Middle frontal gyrus (tissue), 1 donor: ENCODE data around the gene NCAM2.

Experiments
- DNase-seq: peaks from one replicate; pipeline ENCODE4 v3.0.0-alpha.2; 2015; ENCODE audit warnings: low spot score; ENCODE audit errors: extremely low spot score

NCAM2 gene

GRCh38 chr21:21434944-21435343 lies 436.7 kb downstream of the NCAM2 start:
- DNase-seq, result no peak

GRCh38 chr21:21436012-21436534 lies 437.9 kb downstream of the NCAM2 start:
- DNase-seq, result no peak

GRCh38 chr21:21439761-21440160 lies 441.6 kb downstream of the NCAM2 start:
- no peak for DNase-seq

- no peak for DNase-seq
Measured at GRCh38 chr21:21457077-21457476, 458.9 kb downstream of the NCAM2 start.

GRCh38 chr21:21458124-21458631 lies 460.0 kb downstream of the NCAM2 start:
- no peak for DNase-seq

- DNase-seq, result no peak
Measured at GRCh38 chr21:21460979-21461378, 462.8 kb downstream of the NCAM2 start.

- no peak for DNase-seq
Measured at GRCh38 chr21:21463456-21463855, 465.2 kb downstream of the NCAM2 start.

GRCh38 chr21:21464684-21465083 lies 466.5 kb downstream of the NCAM2 start:
- no peak for DNase-seq

- no peak for DNase-seq
Measured at GRCh38 chr21:21466752-21467151, 468.5 kb downstream of the NCAM2 start.

- no peak for DNase-seq
Measured at GRCh38 chr21:21468003-21468402, 469.8 kb downstream of the NCAM2 start.

- no peak for DNase-seq
Measured at GRCh38 chr21:21481239-21481638, 483.0 kb downstream of the NCAM2 start.

- no peak for DNase-seq
Measured at GRCh38 chr21:21508859-21509258, 510.6 kb downstream of the NCAM2 start.

GRCh38 chr21:21530680-21531079 lies 532.5 kb downstream of the NCAM2 start:
- no peak for DNase-seq

GRCh38 chr21:21547368-21547953 lies 549.3 kb downstream of the NCAM2 start:
- DNase-seq, result no peak

- DNase-seq, result no peak
Measured at GRCh38 chr21:21559285-21560045, 561.3 kb downstream of the NCAM2 start.
